ENCODE measurements around the gene ADGRV1. TPM values are rescaled to one million over a fixed set of nuclear protein-coding genes. Genes with fewer than 3 reads are reported as not detected.
"Not testable (repeated sequence)": the region's sequence is repeated elsewhere in the genome, so short reads cannot be mapped to it uniquely, and the experiment has no call there.

ADGRV1 gene
- total RNA-seq, 4 donors from 2014 or later = 0.08 to 0.87 (median 0.41) TPM

DNA sequence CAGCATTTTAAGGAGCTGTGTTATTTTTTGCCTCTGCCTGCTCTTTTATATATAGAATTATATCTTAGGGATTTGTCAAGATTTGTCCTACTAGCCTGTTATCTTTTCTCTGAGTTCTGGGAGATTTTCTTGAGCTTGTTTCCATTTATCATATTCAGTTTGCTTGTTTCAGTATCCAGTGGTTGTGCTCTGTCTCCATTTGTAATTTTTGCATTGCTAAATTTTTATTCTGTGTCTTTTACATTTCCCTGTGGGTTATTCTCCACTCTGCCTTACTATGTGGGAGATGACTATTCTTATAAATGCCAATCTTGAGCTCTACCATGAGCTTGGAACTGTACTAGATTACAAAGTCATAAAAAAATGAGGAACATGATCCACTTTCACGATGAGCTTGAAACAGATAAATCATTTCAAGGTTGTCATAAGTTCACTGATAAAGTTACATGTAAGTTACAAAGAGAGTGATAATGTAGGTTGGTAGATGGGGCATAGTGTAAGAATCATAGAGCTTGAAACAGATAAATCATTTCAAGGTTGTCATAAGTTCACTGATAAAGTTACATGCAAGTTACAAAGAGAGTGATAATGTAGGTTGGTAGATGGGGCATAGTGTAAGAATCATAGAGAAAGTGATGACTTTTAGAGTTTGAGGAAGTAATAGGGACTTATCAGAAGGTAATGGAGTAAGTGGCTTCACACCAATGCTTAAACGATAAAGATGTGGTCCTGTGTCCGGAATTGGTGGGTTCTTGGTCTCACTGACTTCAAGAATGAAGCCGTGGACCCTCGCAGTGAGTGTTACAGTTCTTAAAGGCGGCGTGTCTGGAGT, 287.3 kb downstream of the ADGRV1 start:
- TF ChIP-seq, protein P1, sequence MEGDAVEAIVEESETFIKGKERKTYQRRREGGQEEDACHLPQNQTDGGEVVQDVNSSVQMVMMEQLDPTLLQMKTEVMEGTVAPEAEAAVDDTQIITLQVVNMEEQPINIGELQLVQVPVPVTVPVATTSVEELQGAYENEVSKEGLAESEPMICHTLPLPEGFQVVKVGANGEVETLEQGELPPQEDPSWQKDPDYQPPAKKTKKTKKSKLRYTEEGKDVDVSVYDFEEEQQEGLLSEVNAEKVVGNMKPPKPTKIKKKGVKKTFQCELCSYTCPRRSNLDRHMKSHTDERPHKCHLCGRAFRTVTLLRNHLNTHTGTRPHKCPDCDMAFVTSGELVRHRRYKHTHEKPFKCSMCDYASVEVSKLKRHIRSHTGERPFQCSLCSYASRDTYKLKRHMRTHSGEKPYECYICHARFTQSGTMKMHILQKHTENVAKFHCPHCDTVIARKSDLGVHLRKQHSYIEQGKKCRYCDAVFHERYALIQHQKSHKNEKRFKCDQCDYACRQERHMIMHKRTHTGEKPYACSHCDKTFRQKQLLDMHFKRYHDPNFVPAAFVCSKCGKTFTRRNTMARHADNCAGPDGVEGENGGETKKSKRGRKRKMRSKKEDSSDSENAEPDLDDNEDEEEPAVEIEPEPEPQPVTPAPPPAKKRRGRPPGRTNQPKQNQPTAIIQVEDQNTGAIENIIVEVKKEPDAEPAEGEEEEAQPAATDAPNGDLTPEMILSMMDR (IDR thresholded peaks at IDR 0.05) = no peak
- TF ChIP-seq POLR2A (IDR thresholded peaks at IDR 0.05) (no peak), EP300 (IDR thresholded peaks at IDR 0.05) (no peak), POLR2AphosphoS5 (IDR thresholded peaks at IDR 0.05) (no peak)
- H3K9me3 ChIP-seq = no peaks in the 10 kb centered on the region
- no peak for ATAC-seq
- no peaks in the 10 kb centered on the region for H3K36me3 ChIP-seq
- H3K4me1 ChIP-seq = no peaks in the 10 kb centered on the region
- 81 to 93% methylated on average over 4 to 7 of the region's 7 CpGs for WGBS, 2 donors (ENCODE audit: low coverage in 1 of 2)
- no peaks in the 10 kb centered on the region for H3K27me3 ChIP-seq
- H3K27ac ChIP-seq = no peak overlapping the region
- no peak overlapping the region for H3K4me3 ChIP-seq

DNA sequence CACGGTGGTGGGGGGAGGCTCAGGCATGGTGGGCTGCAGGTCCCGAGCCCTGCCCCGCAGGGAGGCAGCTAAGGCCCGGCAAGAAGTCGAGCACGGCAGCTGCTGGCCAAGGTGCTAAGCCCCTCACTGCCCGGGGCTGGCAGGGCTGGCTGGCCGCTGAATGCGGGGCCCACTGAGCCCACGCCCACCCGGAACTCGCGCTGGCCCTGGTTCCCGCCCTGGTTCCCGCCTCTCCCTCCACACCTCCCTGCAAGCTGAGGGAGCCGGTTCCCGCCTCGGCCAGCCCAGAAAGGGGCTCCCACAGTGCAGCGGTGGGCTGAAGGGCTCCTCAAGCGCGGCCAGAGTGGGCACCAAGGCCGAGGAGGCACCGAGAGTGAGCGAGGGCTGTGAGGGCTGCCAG, 289.0 kb downstream of the ADGRV1 start:
- not testable (repeated sequence) for H3K4me1 ChIP-seq, H3K27ac ChIP-seq, H3K36me3 ChIP-seq, H3K9me3 ChIP-seq, H3K27me3 ChIP-seq, H3K4me3 ChIP-seq, ATAC-seq
- WGBS, 2 donors (ENCODE audit: low coverage in 1 of 2) = 92% methylated on average over 6 of the region's 24 CpGs; no CpG with 5 or more reads in 1 of the 2 donors

DNA sequence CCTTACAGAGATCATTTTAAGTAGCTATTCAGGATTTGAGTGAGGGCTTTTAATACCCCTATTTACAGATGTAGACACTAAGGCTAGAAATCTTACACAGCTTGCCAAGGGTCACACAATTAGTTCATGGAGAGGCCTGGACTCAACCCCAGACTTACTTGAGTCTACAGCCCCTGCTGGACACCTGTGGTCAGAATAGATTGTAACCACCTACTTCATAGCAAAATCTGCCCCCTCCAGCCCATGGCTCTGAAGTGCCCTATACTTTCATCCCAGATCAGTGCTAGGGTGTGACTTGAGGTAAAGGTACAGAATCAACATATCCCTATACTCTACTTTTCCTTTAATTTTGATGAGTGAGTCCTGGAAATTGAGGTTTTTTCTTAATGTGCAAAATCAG, 291.3 kb downstream of the ADGRV1 start:
- Histone ChIP-seq H3K4me1 (no peaks in the 10 kb centered on the region), H3K27ac (no peak overlapping the region), H3K9me3 (no peaks in the 10 kb centered on the region), H3K27me3 (no peaks in the 10 kb centered on the region), H3K36me3 (no peaks in the 10 kb centered on the region), H3K4me3 (no peak overlapping the region)
- TF ChIP-seq POLR2A (IDR thresholded peaks at IDR 0.05) (no peak), EP300 (IDR thresholded peaks at IDR 0.05) (no peak), POLR2AphosphoS5 (IDR thresholded peaks at IDR 0.05) (no peak)
- TF ChIP-seq, protein P1 (IDR thresholded peaks at IDR 0.05) = no peak
- ATAC-seq = no peak

DNA sequence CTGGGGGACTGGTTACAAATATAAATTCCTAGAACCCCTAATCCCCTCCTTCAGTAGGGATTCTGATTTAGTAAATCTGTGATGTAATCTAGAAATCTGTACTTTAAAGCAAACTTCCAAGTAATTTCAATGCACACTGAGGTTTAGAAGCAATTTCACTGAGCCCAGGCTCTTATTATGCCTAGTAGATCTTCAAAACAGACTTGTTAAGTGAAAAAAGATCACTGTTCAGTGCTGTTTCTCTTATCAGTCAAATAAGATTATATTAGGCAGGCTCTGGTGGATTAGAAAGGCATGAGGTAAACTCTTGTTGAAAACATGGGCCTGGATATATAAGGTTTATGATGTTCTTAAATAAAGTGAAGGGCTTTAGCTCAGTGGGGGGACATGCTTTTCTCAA, 293.9 kb downstream of the ADGRV1 start:
- ATAC-seq = no peak
- Histone ChIP-seq H3K27ac (no peak overlapping the region), H3K9me3 (no peaks in the 10 kb centered on the region), H3K4me1 (no peaks in the 10 kb centered on the region), H3K4me3 (no peak overlapping the region), H3K36me3 (no peaks in the 10 kb centered on the region), H3K27me3 (no peaks in the 10 kb centered on the region)
- TF ChIP-seq, protein P1 (IDR thresholded peaks at IDR 0.05) = no peak
- no peak for TF ChIP-seq POLR2AphosphoS5 (IDR thresholded peaks at IDR 0.05)
- TF ChIP-seq POLR2A (IDR thresholded peaks at IDR 0.05) = no peak
- TF ChIP-seq EP300 (IDR thresholded peaks at IDR 0.05) = no peak

DNA sequence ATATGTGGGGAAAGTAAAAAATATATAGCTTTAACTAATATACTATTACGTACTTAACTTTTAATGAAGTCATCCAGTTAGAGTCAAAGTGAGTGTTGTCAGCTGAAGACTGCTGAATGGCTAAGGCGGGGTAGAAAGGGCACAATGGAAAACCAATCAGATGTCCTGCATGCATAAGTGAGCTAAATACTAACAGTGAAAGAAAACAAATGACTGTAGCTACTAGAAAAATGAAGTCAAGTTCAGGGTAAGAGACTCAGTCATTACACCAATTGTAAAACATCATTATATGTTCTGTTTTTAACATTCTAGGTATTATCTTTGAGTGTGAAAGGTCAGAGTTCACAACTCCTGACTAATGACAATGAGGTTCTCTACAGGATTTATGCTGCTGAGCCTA, 295.2 kb downstream of the ADGRV1 start:
- ATAC-seq = no peak

More for the DNA sequence above, 295.2 kb downstream of the ADGRV1 start:
- Histone ChIP-seq H3K4me3 (no peak overlapping the region), H3K4me1 (no peaks in the 10 kb centered on the region), H3K9me3 (no peaks in the 10 kb centered on the region), H3K27me3 (no peaks in the 10 kb centered on the region), H3K36me3 (no peaks in the 10 kb centered on the region), H3K27ac (no peak overlapping the region)
- WGBS, 2 donors (ENCODE audit: low coverage in 1 of 2) = 80 to 92% methylated on average over 2 of the region's 2 CpGs
- TF ChIP-seq, protein P1 (IDR thresholded peaks at IDR 0.05) = no peak
- no peak for TF ChIP-seq POLR2A (IDR thresholded peaks at IDR 0.05)
- no peak for TF ChIP-seq EP300 (IDR thresholded peaks at IDR 0.05)
- TF ChIP-seq POLR2AphosphoS5 (IDR thresholded peaks at IDR 0.05) = no peak
